Activated naive CD8-positive, alpha-beta T cell (primary cell): ENCODE results near the gene SLC50A1.

Experiments used
- H3K27ac Mint-ChIP-seq: one replicate; pipeline ENCODE4 v1.8.0; 2021; ENCODE audit warnings: mixed read lengths
- H3K27me3 Mint-ChIP-seq: one replicate; pipeline ENCODE4 v1.8.0; 2021; ENCODE audit warnings: mixed read lengths
- H3K36me3 Mint-ChIP-seq: one replicate; pipeline ENCODE4 v1.8.0; 2021; ENCODE audit warnings: mixed read lengths
- H3K4me1 Mint-ChIP-seq: one replicate; pipeline ENCODE4 v1.8.0; 2021; ENCODE audit warnings: low read depth, mixed read lengths
- H3K4me3 Mint-ChIP-seq: one replicate; pipeline ENCODE4 v1.8.0; 2021; ENCODE audit warnings: mild to moderate bottlenecking, mixed read lengths
- H3K9me3 Mint-ChIP-seq: one replicate; pipeline ENCODE4 v1.8.0; 2021; ENCODE audit warnings: low read depth, mixed read lengths

The SLC50A1 gene

GRCh38 chr1:155125946-155126555 is 9.6 kb upstream of the SLC50A1 start:
- Mint-ChIP-seq H3K27ac (no peak overlapping the region), H3K9me3 (no peaks in the 10 kb centered on the region), H3K4me3 (peak overlapping the region; percentile 51), H3K27me3 (no peaks in the 10 kb centered on the region), H3K36me3 (no peaks in the 10 kb centered on the region), H3K4me1 (peaks cover 33% of the 10 kb centered on the region)

GRCh38 chr1:155126556-155127104 is 9.0 kb upstream of the SLC50A1 start:
- H3K27me3 Mint-ChIP-seq: no peaks in the 10 kb centered on the region
- H3K9me3 Mint-ChIP-seq: no peaks in the 10 kb centered on the region
- H3K27ac Mint-ChIP-seq: peak overlapping the region; percentile 0
- peaks cover 33% of the 10 kb centered on the region for H3K4me1 Mint-ChIP-seq
- no peaks in the 10 kb centered on the region for H3K36me3 Mint-ChIP-seq
- H3K4me3 Mint-ChIP-seq: peak overlapping the region; percentile 90

- peaks cover 33% of the 10 kb centered on the region for H3K4me1 Mint-ChIP-seq
- H3K36me3 Mint-ChIP-seq: no peaks in the 10 kb centered on the region
- peak within 1 kb of the TSS; percentile 58 for H3K27ac Mint-ChIP-seq
- peak within 1 kb of the TSS; percentile 90 for H3K4me3 Mint-ChIP-seq
- H3K27me3 Mint-ChIP-seq: no peaks in the 10 kb centered on the region
- no peaks in the 10 kb centered on the region for H3K9me3 Mint-ChIP-seq
These were observed 8.3 kb upstream of the SLC50A1 start, which contains the start of gene EFNA1 for GRCh38 chr1:155127105-155127966. TSS of gene EFNA1 (plus strand) at chr1:155127876. CDS start at chr1:155127978, 102 bp downstream.

- peak overlapping the region; percentile 58 for H3K27ac Mint-ChIP-seq
- H3K27me3 Mint-ChIP-seq: no peaks in the 10 kb centered on the region
- no peaks in the 10 kb centered on the region for H3K36me3 Mint-ChIP-seq
- H3K9me3 Mint-ChIP-seq: no peaks in the 10 kb centered on the region
- H3K4me1 Mint-ChIP-seq: peaks cover 33% of the 10 kb centered on the region
- peak overlapping the region; percentile 81 for H3K4me3 Mint-ChIP-seq
These were observed 7.5 kb upstream of the SLC50A1 start for GRCh38 chr1:155127967-155128754.

- peaks cover 33% of the 10 kb centered on the region for H3K4me1 Mint-ChIP-seq
- H3K4me3 Mint-ChIP-seq: peak overlapping the region; percentile 81
- no peaks in the 10 kb centered on the region for H3K27me3 Mint-ChIP-seq
- no peaks in the 10 kb centered on the region for H3K36me3 Mint-ChIP-seq
- peak overlapping the region; percentile 58 for H3K27ac Mint-ChIP-seq
- H3K9me3 Mint-ChIP-seq: no peaks in the 10 kb centered on the region
These were observed 6.7 kb upstream of the SLC50A1 start for GRCh38 chr1:155128755-155129473.

GRCh38 chr1:155130272-155131006 is 5.2 kb upstream of the SLC50A1 start:
- Mint-ChIP-seq H3K36me3 (no peaks in the 10 kb centered on the region), H3K27ac (peak overlapping the region; percentile 62), H3K4me3 (peak overlapping the region; percentile 60), H3K4me1 (peaks cover 46% of the 10 kb centered on the region), H3K27me3 (no peaks in the 10 kb centered on the region), H3K9me3 (no peaks in the 10 kb centered on the region)

GRCh38 chr1:155131285-155131684 is 4.4 kb upstream of the SLC50A1 start:
- Mint-ChIP-seq H3K36me3 (no peaks in the 10 kb centered on the region), H3K4me3 (no peak overlapping the region), H3K27ac (no peak overlapping the region), H3K27me3 (no peaks in the 10 kb centered on the region), H3K9me3 (no peaks in the 10 kb centered on the region), H3K4me1 (peaks cover 45% of the 10 kb centered on the region)

- Mint-ChIP-seq H3K4me1 (peaks cover 45% of the 10 kb centered on the region), H3K4me3 (no peak overlapping the region), H3K36me3 (no peaks in the 10 kb centered on the region), H3K9me3 (no peaks in the 10 kb centered on the region), H3K27me3 (no peaks in the 10 kb centered on the region), H3K27ac (no peak overlapping the region)
These were observed 3.8 kb upstream of the SLC50A1 start for GRCh38 chr1:155131856-155132255.

GRCh38 chr1:155133799-155134281 is 1.8 kb upstream of the SLC50A1 start:
- H3K36me3 Mint-ChIP-seq: peaks cover 4% of the 10 kb centered on the region
- peak overlapping the region; percentile 7 for H3K27ac Mint-ChIP-seq
- peaks cover 49% of the 10 kb centered on the region for H3K4me1 Mint-ChIP-seq
- no peak overlapping the region for H3K4me3 Mint-ChIP-seq
- no peaks in the 10 kb centered on the region for H3K9me3 Mint-ChIP-seq
- H3K27me3 Mint-ChIP-seq: no peaks in the 10 kb centered on the region

- Mint-ChIP-seq H3K4me3 (peak overlapping the region; percentile 98), H3K27ac (peak overlapping the region; percentile 98), H3K9me3 (no peaks in the 10 kb centered on the region), H3K36me3 (peaks cover 4% of the 10 kb centered on the region), H3K27me3 (no peaks in the 10 kb centered on the region), H3K4me1 (peaks cover 47% of the 10 kb centered on the region)
These were observed 1.3 kb upstream of the SLC50A1 start for GRCh38 chr1:155134322-155134721.

- Mint-ChIP-seq H3K36me3 (peaks cover 4% of the 10 kb centered on the region), H3K27me3 (no peaks in the 10 kb centered on the region), H3K27ac (peak overlapping the region; percentile 98), H3K4me3 (peak overlapping the region; percentile 98), H3K4me1 (peaks cover 45% of the 10 kb centered on the region), H3K9me3 (no peaks in the 10 kb centered on the region)
These were observed 705 bp upstream of the SLC50A1 start for GRCh38 chr1:155134880-155135414.

- no peaks in the 10 kb centered on the region for H3K9me3 Mint-ChIP-seq
- peaks cover 45% of the 10 kb centered on the region for H3K4me1 Mint-ChIP-seq
- peak overlapping the region; percentile 98 for H3K4me3 Mint-ChIP-seq
- H3K36me3 Mint-ChIP-seq: peaks cover 4% of the 10 kb centered on the region
- peak overlapping the region; percentile 98 for H3K27ac Mint-ChIP-seq
- H3K27me3 Mint-ChIP-seq: no peaks in the 10 kb centered on the region
These were observed 1.1 kb downstream of the SLC50A1 start for GRCh38 chr1:155136748-155137147.

GRCh38 chr1:155137154-155137949 is 1.7 kb downstream of the SLC50A1 start:
- peaks cover 4% of the 10 kb centered on the region for H3K36me3 Mint-ChIP-seq
- H3K4me3 Mint-ChIP-seq: peak overlapping the region; percentile 98
- H3K27ac Mint-ChIP-seq: peak overlapping the region; percentile 98
- no peaks in the 10 kb centered on the region for H3K27me3 Mint-ChIP-seq
- peaks cover 45% of the 10 kb centered on the region for H3K4me1 Mint-ChIP-seq
- no peaks in the 10 kb centered on the region for H3K9me3 Mint-ChIP-seq
